Stimulated activated CD4-positive, alpha-beta T cell treated with anti-CD3 and anti-CD28 coated beads, TNF-alpha, amount 100 ng/mL, for 1 hour (primary cell): Measurements from ENCODE around the gene DCAF11.
A peak's percentile ranks its signal among the peaks of the same experiment; 100 is the strongest.

Source experiments
- DNase-seq, 3 donors: peaks; one replicate each; pipeline ENCODE4 v3.0.0-alpha.2; 2020; ENCODE audit warnings: low read depth in 3 of 3, low spot score in 1 of 3

The DCAF11 gene

DNA sequence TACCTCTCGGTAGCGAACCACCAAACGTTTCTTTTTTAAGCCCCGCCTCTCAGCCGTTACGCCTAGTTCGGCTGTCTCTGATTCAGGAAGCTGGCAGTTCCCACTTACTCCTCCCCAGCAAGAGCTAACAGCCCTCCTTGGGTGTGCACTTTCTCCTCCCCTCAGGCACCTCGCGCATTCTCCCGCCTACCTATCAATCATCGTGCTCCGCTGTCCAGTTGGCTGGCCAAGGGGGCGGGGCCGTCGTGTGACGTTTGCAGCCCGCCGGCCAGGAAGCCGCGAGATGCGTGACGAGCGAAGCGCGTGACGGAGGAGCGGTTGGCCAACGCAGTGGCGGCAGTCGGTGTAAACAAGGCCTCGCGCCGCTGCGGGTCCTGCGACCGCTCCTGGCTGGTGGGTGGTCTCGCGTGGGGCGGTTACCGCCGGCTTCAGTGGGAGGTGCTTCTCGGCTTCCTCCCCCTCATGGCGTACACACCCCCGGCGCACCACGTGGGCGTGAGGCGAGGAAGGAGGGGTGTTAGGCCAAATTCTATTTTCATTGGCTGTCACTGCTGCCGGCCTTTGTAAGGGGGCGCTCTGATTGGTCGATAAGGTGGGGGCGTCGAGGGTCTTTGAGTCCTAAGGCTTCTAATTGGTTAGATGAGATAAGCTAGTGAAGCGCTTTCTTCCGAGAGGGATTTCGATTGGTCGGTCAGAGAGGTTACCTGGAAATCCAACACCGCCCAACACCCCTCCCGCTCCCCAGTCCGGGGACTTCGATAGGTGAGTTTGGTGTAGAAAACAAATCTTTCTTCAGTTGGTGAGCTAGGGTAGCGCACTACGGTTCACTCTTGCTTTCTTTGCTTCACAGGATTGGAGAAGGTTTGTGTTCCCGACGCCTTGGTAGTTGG lies at the start of gene DCAF11, which contains the start of gene NRL:
Gene DCAF11, plus strand, starts transcription at position 246 of the 890 bp plus-strand sequence. CDS start 818 bp downstream, outside the sequence.
Gene NRL, minus strand, starts transcription at position 418 of the 890 bp plus-strand sequence. CDS start 32,101 bp downstream, outside the sequence.
- peak; percentile 93 to 96 (median 95) for DNase-seq

DNA sequence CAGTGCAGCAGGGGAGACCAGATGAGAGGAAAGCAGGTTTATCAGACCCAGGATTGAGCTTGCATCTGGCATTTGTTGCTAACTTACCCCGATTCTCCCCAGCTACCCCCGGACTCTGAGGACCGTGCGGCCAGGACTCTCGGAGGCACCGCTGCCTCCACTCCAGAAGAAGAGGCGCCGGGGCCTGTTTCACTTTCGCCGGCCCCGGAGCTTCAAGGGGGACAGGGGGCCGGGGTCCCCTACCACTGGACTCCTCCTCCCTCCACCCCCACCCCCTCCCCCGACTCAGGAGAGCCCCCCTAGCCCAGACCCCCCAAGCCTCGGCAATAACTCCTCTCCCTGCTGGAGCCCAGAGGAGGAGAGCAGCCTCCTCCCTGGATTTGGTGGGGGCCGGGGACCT lies 49.7 kb upstream of the DCAF11 start:
- no peak for DNase-seq

GRCh38 chr14:24065408-24065807 lies 49.2 kb upstream of the DCAF11 start:
- DNase-seq, result no peak

DNA sequence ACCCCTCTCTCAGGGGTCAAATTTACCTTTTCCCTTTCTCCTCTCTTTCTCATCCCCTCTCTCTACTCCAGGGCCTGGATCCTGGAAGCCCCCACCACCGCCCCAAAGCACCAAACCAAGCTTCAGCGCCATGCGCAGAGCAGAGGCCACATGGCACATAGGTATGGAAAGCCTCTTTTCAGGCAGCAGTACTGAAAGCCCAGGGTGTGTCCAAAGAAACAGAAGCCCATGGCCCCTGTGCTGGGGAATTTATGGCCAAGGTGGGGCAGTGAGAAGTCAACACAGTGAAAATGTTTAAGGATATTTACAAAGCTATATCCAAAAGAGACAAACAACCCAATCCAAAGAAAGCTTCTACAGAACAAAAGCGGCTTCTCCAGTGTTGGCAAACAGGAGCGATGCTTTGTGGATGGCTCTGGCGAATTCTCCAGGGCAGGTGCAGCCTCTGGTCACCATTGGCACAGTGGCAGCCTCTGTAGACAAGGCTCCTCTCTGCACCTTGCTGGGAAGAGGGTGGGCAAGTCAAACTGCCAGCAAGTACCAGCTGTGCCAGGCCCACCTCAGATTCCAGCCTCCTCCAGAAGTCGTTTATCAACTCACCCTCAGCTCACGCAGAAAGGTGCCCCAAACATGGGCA lies 48.0 kb upstream of the DCAF11 start:
- DNase-seq, result no peak

- no peak for DNase-seq
Measured at GRCh38 chr14:24067133-24068082, 47.2 kb upstream of the DCAF11 start.

GRCh38 chr14:24068711-24069410 lies 45.7 kb upstream of the DCAF11 start:
- DNase-seq, result no peak

GRCh38 chr14:24069411-24069735 lies 45.2 kb upstream of the DCAF11 start:
- no peak for DNase-seq

DNA sequence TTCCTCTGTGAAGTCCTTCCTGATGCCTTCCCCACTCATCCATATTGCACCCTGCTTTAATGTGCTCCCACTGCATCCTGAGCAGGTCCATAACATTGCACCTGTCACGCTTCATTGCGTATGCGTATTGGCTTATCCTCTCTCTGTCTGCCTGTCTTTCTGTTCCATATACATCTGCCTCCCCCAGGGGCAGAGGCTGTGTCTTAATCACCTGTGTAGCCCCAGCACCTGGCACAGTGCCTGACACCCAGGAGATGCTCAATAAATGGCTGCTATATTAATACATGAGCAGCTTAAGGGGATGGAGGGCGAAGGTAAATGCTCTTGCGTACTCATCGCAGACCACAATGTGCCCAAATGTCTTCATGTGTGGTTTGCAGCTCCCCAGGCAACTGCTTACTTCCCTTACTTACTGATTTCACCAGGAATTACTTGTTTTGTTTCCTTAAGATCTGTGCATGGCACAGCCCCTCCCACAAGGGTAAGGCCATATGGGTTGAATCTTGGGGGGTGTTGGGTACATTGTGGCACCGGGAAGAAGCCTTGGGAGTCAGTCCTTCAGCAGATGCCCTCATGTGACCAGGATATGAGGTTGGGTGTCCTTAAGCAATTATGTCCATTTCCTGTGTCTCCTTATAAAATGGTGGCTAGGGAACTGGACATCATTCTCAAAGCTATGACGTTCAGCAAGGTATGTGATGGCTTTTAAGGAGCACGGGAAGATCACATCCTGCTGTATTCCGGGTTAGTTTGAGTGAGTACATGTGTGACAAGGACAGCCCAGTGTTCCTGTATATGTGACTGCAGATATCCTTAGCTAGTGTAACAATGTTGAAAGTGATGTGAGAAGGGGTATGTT lies 44.1 kb upstream of the DCAF11 start:
- no peak for DNase-seq

DNA sequence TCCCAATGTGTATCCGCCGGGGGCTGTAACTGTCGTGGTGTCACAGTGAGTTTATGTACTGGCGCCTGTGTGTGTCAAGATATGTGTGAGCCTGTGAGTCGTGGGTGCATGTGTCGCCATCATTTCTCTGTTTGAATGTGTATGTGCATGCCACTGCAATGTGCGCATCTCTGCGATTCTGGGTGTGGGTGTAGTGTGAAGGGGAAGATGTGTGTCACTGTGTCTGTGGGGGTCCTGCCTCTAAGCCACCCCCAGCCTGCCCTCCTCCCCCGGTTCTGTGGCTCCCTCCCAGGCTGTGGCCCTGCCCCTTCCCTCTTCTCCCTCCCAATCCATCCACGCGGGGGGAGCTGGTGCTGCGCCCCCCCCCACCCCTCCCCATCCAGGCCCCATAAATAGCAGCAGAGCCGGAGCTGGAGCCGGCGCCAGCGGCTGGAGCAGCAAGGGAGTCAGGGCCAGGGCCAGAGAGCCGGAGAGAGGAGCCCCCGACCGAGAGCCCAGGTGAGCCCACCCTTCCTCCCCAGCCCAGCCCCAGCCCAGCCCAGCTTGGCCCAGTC lies 43.4 kb upstream of the DCAF11 start, which contains the start of gene CPNE6:
Gene CPNE6, plus strand, starts transcription at position 419 of the 554 bp plus-strand sequence. CDS start 1,375 bp downstream, outside the sequence.
- no peak for DNase-seq

DNA sequence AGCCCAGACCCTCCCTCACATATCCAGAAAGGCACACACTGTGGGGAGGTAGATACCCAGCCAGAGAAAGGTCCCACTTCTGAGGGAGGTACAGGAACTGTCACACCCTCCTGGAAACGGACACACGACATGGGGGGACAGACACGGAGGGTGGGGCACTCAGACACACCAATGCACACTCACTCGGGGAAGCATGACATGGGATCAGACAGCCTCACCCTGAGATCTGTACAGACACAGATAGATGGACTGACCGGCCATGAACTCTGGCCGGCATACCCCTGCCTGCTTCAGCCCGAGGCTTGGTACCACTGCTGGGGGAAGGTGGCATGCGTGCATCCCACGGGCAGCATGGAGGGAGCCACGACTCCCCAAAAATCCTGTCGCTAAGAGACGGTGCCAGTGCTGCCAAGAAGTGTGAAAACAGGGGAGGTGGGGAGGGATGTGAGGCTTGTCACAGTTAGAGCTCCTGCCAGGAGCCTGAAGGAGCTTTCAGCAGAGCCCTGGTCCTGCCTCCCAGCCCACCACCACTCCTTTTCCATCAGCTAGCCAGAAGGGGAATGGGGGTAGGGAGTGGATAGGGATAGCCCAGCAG lies 42.6 kb upstream of the DCAF11 start:
- DNase-seq, result no peak

- DNase-seq, result no peak
Measured at GRCh38 chr14:24072436-24072835, 42.1 kb upstream of the DCAF11 start.

- no peak for DNase-seq
Measured at GRCh38 chr14:24072881-24073877, 41.4 kb upstream of the DCAF11 start.

GRCh38 chr14:24074625-24075484 lies 39.7 kb upstream of the DCAF11 start:
- no peak for DNase-seq

- no peak for DNase-seq
Measured at GRCh38 chr14:24075485-24076301, 38.9 kb upstream of the DCAF11 start.

DNA sequence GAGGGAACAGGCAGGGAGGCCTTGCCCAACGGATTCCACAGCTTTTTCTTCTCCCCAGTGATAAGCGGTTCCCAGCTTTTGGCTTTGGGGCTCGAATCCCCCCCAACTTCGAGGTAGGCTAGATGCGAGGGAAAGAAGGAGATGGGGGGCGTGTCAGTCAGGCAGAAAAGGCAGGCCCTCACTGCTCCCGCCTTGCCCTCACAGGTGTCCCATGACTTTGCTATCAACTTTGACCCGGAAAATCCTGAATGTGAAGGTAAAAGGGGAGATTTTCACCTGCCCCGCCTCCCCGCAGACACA lies 38.3 kb upstream of the DCAF11 start:
- DNase-seq, result no peak

- DNase-seq, result no peak
Measured at GRCh38 chr14:24077086-24077485, 37.5 kb upstream of the DCAF11 start.
